HG03460 (cell line): ENCODE data around the gene RAPH1.
"Not testable (repeated sequence)": the region's sequence is repeated elsewhere in the genome, so short reads cannot be mapped to it uniquely, and the experiment has no call there.

Experiments used
- ATAC-seq: cut with Tn5 transposase; IDR thresholded peaks from one replicate; pipeline ENCODE4 v1.9.1; 2021; ENCODE audit not compliant: unreplicated experiment

RAPH1 gene

DNA sequence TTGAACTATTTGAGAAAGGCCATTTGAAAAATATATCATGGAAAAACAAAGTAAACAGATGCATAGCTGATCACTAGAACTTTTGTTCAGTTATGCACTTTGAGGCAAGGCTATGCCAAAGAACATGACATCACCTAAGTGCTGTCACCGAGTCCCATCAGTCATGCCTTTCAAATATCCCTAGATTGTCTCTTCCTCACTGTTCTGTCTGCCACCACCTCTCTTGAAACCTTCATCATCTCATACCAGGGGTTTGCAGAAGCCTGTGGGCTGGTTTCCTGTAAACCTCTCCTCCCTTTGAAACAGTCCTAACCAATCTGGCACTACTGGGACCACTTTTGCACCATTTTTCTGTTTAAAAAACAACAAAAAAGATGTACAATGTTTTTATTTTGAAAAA lies 12.3 kb upstream of the RAPH1 start:
- ATAC-seq: no peak

DNA sequence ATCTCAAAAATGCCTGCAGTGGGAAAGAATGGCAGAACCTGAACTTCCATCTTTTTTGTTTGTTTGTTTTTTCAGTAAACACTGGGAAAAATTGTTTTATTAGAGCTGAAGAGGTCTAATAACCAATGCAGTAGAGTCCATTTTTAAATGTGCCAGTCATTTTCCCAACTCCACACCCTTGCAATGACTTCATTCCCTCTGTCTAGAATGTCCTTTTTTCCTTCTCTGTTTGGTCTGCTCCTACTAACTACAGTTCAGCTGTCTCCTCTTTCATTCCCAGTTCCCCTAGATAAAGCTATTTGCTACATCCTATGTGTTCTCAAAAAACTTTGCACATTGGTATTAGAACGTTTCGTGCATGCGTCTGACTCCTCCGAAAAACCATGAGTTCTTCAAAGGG lies 9.3 kb upstream of the RAPH1 start:
- no peak for ATAC-seq

DNA sequence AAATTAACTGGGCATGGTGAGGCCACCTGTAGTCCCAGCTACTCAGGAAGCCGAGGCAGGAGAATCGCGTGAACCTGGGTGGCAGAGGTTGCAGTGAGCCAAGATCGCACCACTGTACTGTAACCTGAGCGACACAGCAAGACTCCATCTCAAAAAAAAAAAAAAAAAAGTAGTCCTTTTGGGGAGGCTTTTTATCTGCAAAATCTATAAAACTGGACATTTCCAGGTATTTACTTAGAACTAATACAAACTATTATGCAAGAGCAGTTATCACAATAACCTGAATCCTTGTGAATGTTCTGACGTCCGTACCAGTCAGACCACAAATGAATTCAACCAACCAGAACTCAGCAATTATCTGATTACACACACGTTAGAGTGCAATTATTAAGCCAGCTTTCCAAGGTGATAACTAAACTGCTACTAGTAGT lies 8.8 kb upstream of the RAPH1 start:
- ATAC-seq: no peak

DNA sequence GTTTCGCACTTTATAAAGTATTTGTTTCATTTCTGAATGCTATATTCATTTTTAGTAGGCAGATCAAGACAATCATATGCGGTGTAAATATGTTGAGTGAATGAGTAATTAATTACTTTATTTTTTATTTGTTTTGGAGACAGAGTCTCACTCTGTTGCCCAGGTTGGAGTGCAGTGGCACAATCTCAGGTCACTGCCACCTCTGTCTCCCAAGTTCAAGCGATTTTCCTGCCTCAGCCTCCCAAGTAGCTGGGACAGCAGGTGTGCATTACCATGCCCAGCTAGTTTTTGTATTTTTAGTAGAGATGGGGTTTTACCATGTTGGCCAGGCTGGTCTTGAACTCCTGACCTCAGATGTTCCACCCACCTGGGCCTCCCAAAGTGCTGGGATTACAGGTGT lies 5.5 kb upstream of the RAPH1 start:
- not testable (repeated sequence) for ATAC-seq

DNA sequence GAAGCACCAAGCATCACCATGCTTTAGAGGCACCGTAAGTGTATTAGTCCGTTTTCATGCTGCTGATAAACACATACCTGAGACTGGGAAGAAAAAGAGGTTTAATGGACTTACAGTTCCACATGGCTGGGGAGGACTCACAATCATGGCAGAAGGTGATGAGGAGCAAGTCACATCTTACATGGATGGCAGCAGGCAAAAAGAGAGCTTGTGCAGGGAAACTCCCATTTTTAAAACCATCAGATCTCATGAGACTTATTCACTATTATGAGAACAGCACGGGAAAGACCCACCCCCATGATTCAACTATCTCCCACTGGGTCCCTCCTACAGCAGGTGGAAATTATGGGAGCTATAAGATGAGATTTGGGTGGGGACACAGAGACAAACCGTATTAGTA lies 3.1 kb upstream of the RAPH1 start:
- not testable (repeated sequence) for ATAC-seq

DNA sequence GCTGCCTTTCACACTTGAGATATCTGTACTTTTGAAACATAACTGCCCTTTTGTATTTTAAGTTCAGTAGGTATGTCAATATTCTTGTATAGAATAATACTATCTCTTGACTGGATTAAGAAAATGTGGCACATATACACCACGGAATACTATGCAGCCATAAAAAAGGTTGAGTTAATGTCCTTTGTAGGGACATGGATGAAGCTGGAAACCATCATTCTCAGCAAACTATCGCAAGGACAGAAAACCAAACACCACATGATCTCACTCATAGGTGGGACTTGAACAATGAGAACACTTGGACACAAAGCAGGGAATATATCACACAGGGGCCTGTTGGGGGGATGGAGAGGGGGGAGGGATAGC lies 1.5 kb upstream of the RAPH1 start:
- not testable (repeated sequence) for ATAC-seq

DNA sequence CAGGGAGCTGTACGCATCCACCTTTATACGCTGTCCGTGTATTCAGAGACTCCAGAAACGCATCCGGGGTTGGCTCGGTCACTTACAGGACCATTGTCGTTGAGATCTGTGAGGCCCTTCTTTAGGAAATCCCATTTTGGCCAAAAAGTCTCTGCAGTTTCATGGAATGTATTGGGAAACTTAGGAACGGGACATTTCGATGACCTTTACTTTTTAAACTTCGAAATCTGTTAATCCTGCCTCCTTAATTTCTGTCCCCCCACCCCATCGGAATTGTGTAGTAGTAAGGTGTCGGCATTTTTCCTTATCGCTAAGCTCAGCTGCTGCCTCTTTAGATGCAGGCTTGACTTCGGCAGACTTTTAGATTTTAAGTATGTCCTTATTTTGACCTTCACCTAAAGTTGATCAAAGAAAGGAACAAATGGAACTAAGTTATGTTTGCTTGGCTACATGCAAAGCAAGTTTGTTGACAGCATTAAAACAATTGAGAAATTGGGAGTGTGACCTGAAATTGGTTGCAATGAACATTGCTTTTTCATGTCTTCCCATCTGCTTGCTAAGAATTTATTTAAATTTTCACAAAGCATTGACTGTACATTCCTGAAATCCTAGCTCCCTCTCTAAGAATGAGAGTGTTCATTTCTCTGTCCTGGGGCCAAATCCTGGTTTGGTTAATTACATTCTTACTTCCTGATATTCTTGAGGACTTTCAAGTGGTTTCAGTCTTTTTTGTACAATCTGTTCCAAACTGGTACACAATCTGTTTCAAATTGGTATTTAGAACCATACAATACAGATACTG lies 884 bp upstream of the RAPH1 start:
- ATAC-seq: no peak

DNA sequence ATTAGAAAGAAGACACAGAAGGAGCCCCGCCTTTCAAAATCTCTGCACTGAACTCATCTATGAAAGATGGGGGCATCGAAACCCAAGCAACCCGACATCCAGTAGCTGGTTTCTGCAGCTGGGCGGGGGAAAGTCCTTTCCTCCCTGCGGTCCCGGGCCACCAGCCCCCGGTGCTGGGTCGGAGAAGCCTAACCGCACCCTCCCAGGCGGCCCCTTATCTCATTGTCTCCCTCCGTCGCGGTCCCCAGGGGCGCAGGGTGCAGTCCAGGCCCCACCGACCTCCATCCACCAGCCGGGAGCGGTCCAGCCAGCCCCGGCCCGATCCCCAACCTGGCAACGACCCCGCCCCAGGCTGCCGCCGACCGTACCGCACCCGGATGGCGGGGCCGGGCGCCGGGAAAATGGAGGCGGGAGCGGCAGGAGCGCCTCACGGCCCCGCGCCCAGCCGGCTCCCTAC lies 452 bp downstream of the RAPH1 start:
- peak; percentile 46 for ATAC-seq

DNA sequence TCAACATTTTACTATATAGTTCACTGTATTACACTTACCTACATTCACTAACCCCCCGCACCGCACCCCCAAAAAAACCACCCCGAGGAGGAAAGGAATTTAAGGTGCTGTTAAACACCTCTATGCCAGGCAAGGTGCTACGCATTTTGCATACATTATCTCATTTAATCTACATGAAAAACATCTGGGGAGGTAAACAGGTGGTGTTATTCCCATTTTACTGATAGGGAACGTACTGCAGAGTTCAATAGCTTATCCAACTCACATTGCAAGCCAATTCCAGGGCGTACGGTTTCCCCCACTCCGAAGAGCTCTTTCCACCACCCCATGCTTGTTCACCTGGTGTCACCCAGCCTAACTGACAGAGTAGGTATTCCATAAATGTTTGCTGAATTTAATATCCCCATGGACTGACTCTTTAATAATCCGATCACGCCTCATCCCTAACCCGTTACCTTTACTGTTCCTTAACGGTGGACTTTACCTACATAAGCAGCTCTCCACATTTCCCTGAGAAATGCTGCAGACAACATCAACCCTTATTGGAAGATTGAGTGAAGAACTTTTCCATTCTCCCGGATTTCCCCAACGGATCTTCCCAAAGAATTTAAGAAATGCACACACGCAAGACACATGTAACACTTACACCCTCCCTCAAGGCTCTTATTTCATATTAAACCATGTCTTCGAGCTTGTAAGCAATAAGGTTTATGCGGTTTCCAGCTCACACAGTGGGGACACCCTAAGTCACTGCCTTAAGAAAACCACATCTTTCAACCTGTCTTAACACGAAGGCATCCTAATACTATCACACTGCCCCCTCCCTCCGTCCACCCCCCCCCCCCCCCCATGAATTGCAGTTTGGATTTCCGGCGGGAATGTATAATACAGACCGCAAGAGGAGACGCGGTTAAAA lies 1.2 kb downstream of the RAPH1 start:
- no peak for ATAC-seq

DNA sequence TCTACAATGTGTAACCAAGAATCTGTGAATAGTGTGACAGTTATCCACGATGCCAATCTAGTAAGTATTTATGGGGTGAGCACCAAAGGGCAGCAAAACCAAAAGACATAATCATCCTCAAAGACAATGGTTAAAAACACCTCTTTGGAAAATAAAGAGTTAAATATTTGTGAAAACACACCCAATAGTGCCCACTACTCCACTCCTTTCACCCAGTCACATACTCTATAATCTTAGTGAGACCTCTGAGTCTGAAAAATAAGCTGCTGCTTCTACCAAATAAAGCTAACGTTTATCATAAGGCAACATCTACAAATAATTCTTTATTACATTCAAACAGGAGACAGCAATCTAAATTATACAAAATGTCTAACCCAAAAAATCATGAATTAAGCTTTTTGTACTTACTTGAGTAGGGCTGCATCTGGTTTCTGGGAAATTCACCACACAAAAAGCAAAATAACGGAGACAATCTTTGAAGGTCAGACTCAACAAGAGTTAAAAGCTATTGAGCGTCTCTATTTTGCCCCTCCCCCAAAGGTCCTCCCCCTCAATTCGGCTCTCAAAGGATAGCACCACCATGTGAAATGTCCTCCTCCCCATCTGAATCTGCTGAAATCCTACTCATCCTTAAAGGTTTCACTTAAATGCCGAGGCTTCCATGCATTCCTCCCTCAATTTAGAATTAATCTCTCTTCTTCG lies 2.0 kb downstream of the RAPH1 start:
- ATAC-seq: no peak

DNA sequence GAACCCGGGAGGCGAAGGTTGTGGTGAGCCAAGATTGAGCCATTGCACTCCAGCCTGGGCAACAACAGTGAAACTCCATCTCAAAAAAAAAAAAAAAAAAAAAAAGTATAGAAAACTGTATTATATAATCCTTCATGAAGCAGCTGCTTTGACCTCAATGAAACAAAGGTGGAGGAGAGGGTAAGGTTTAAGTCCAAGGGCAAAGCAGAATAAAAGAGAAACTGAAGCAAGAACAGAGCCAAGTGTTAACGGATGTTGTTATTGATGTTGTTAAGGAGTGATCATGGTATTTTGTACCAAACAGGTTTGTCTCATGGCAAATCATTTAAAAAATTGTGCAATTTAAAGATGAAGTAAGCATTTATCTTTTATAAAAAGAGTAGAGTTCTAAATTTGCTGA lies 7.4 kb downstream of the RAPH1 start:
- ATAC-seq: no peak

DNA sequence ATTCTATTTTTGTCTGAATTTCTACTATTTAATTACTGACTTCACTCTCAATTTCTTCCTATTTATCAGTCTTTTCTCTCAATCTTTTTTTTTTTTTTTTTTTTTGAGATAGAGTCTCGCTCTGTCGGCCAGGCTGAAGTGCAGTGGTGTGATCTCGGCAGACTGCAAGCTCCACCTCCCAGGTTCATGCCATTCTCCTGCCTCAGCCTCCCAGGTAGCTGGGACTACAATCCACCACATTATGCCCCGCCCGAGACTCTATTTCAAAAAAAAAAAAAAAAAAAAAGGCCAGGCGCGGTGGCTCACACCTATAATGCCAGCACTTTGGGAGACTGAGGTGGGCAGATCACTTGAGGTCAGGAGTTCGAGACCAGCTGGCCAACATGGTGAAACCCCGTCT lies 21.8 kb downstream of the RAPH1 start:
- not testable (repeated sequence) for ATAC-seq

DNA sequence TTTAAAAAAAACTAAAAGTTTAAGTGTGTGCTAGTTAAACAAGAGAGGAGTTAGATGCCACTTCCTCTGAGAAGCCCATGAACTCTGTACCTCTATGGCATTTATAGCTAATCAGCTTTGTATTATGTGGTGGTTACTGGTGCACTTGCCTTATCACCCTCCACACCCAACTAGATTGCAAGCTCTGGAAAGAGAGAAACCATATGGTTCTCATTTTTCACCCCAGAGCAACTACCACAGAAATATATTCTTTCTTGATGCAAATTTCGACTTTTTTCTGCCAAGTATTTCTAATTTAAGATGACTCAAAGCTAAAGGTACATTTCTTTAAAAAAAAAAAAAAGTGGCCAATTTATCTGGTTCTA lies 24.2 kb downstream of the RAPH1 start:
- ATAC-seq: no peak

DNA sequence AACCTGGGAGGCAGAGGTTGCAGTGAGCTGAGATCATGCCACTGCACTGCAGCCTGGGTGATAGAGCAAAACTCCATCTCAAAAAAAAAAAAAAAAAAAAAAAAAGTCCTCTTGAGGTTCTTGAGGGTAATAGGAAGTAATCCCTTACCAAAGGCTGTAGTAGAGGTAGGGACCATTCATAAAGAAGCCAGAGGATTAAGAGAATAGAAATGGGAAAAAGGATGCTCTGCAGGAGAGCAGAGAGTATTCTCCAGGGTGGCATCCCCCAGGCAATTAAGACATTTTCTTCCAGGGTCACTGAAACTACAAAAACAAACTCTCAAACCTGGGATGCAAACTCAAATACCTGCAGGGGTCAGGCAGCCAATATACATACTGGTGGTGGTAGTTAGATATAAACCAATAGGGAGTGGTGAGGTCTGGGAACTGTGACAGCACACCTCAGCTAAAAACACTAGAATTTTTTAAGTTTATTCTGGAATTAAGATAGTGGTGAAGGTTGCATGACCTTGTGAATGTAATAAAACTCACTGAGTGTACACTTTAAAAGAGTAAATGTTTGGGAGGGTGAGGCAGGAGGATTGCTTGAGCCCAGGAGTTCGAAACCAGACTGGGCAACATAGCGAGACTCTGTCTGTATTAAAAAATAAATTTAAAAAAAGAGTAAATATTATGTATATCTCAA lies 24.7 kb downstream of the RAPH1 start:
- ATAC-seq: no peak

DNA sequence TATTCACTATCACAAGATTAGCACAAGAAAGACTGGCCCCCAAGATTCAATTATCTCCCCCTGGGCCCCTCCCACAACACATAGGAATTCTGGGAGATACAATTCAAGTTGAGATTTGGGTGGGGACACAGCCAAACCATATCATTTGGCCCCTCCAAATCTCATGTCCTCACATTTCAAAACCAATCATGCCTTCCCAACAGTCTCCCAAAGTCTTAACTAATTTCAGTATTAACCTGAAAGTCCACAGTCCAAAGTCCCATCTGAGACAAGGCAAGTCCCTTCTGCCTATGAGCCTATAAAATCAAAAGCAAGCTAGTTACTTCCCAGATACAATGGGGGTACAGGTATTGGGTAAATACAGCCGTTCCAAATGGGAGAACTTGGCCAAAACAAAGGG lies 31.6 kb downstream of the RAPH1 start:
- not testable (repeated sequence) for ATAC-seq

DNA sequence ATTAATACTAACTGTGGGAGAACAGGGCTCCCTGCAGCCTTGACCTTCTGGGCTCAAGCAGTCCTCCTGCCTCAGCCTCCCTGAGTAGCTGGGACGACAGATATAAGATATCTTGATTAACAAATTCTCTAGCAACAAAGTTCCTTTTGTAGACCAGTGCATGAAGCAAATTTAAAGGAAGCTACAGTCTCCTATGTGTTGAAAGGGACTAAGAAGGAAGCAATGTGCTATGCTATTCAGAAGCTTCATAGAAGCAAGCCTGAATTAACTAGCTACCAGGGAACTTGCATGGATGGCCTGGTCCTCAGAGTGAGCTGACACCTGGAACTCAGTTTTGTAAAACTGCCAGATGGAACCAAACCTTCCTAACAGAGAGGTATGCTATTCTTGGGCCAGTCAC lies 33.2 kb downstream of the RAPH1 start:
- no peak for ATAC-seq

DNA sequence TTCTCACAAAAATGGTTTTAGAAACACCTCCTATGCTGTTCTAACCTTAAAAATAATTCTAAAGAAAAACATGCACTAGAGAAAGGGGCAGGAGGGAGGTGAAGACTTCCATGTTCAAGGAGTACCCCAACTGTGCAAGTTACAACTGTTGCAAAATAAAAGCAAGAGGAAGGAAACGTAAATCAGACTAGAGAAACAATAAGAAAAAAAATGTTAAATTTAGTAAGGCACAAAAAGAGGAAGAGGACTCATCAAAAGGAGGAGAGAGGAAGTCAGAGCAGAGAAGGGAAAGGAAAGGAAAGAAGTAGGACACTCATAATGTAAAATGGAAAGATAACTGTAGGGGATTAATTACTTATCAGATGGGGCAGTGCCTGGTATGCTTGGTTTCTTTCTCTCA lies 34.1 kb downstream of the RAPH1 start:
- no peak for ATAC-seq

DNA sequence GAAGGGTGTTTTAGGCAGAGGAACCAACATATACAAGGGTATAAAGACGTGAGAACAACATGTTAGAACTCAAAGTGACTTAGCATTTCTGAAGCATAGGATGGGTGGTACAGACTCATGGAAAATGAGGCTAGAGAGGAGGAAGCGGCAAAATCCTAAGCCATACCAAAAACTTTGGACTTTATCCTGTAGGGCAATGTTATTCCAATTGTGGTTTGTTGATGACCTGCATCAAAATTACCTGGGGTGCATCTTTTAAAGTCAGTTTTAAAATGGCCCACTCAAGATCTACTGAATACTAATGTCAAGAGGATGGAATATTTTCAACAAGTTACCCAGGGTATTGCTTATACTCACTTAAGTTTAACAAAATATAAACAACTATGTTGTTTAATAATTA lies 34.8 kb downstream of the RAPH1 start:
- ATAC-seq: no peak

DNA sequence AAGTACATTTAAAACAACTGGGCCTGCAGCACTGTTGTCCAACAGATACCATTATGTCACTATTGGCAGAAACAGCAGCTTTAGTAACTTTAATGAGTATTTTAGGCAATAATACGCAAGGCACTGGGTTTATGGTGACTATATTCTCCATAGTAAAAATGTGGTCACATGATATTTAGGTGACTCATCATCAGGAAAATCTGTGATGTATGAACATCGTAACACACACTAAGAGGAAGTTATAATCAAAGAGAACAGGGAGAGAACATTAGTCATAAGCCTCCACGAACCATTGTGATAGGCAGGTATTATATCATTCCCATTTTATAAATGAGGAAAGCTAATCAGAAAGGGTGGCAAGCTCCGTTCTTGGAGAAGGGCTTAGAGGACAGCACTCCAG lies 36.9 kb downstream of the RAPH1 start:
- ATAC-seq: no peak

DNA sequence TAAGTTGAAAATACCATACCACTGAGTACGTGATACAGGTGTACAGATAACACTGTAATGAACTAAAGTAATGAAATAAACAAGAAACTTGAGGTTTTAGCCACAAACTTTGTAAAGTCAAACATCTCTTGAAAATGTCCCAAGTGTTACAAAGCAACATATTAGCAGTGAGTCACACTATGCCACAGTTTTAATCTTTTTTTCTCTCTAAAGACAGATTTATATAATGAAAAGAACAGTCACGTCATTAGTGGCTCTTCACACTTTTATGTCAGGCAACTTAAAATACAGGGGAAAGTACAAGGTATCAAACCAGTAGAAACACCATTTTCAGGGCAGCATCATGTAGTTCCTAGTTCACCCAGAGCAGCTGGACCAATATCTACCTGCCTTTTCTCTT lies 42.1 kb downstream of the RAPH1 start:
- no peak for ATAC-seq

DNA sequence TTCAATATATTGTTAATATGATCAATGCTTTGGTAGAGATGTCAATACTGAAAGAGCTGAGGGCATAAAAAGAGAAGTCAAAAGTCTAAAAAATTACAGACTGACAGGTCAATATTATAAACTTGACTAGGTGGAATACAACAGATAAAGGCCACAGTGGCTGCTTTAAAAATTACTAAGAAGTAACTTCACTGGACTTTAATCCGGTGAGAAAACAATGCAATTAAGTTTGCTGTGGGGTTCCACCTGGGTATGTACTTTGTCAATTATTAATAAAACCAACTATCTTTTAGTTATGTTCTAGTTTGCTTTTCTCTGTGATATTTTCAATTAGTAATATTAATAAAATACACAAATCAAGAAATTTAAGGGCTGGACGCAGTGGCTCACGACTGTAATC lies 44.7 kb downstream of the RAPH1 start:
- ATAC-seq: no peak
